Omental fat pad (tissue), 4 donors: ENCODE measurements around the gene SRGN. TPM values are rescaled to one million over a fixed set of nuclear protein-coding genes. Genes with fewer than 3 reads are reported as not detected.

ENCODE experiments used
- ATAC-seq: fragments of 150-250 bp; one replicate; pipeline ENCODE4 v1.9.1; 2016; ENCODE audit warnings: mild to moderate bottlenecking, moderate library complexity; ENCODE audit not compliant: low FRiP score
- DNase-seq: peaks from one replicate; pipeline ENCODE4 v3.0.0-alpha.2; 2019; ENCODE audit warnings: low spot score
- total RNA-seq, 4 donors: library from RNA; depleted of rRNA; stranded (reverse); fragments of >200 nt; gene quantifications; one replicate each; pipeline ENCODE4 v1.1.0, GENCODE V29; 2016
- TF ChIP-seq, protein P1 (sequence below), 3 donors: fragments of 450-650 bp; IDR thresholded peaks; one replicate each; pipeline ENCODE4 v1.5.1; 2016 to 2017; ENCODE audit warnings: antibody characterized with exemption in 3 of 3, mild to moderate bottlenecking in 3 of 3, moderate library complexity in 2 of 3

SRGN gene
- total RNA-seq, 4 donors from 2014 or later, result 289 to 481 (median 419) TPM

DNA sequence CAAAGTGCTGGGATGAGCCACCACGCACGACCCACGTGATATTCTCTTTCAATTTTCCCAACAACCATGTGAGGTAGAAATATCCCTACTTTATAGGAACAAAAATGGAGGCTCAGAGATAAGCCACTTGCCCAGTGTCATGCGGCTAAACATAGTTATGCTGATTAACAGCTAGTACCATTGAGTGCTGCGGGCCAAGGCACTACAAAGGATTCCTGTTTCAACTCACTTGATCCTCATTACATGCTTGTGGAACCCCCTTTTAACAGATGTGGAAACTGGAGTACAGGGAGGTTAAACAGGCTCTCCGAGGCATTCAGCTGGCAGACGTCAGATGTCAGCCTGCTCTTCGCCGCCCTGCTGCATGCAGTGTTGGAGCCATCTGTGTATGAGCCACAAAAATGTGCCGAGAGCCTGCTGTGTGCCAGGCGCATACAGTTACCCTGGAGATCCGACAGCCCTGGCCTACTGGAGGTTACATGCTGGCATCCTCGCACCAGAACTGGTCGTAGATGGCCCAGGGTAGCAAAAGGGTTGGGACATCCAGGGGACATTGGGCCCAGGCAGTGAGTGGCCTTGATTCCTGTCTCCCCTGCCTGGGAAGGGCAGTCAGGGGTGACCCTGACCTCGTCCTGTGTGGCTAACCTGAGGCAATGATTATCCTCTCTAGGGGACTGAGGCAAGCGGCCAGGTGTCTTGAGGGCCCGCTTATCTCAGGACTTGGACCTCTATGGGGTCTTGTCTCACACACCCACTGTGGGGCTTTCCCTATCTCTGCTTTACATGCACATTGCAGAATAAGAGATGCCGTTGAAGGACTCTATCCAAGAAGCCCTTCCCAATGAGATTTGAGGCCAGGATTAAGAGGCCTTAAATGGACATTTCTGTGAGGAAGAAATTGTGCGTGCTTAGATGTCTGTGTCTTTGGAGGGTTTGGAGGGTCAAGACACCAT lies 18.5 kb upstream of the SRGN start:
- TF ChIP-seq, protein P1, sequence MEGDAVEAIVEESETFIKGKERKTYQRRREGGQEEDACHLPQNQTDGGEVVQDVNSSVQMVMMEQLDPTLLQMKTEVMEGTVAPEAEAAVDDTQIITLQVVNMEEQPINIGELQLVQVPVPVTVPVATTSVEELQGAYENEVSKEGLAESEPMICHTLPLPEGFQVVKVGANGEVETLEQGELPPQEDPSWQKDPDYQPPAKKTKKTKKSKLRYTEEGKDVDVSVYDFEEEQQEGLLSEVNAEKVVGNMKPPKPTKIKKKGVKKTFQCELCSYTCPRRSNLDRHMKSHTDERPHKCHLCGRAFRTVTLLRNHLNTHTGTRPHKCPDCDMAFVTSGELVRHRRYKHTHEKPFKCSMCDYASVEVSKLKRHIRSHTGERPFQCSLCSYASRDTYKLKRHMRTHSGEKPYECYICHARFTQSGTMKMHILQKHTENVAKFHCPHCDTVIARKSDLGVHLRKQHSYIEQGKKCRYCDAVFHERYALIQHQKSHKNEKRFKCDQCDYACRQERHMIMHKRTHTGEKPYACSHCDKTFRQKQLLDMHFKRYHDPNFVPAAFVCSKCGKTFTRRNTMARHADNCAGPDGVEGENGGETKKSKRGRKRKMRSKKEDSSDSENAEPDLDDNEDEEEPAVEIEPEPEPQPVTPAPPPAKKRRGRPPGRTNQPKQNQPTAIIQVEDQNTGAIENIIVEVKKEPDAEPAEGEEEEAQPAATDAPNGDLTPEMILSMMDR (IDR thresholded peaks at IDR 0.05), result no peak
- DNase-seq (no peak), ATAC-seq (no peak)

DNA sequence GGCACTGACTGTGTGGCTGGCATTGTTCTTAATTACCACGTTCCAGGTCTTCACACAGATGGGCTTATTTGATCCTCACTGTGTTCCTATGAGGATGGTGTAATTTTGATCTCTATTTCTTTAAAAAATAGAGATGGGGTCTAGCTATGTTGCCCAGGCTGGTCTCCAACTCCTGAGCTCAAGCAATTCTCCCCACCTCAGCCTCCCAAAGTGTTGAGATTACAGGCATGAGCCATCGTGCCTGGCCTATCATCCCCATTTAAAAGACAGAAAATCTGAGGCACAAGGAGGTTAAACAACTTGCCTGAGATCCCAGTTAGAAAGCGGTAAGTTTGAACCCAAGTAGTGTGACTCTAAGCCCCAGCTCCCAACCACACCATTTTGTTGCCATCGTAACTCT lies 17.0 kb upstream of the SRGN start:
- ATAC-seq (no peak), DNase-seq (no peak)
- TF ChIP-seq, protein P1 (IDR thresholded peaks at IDR 0.05), result no peak

DNA sequence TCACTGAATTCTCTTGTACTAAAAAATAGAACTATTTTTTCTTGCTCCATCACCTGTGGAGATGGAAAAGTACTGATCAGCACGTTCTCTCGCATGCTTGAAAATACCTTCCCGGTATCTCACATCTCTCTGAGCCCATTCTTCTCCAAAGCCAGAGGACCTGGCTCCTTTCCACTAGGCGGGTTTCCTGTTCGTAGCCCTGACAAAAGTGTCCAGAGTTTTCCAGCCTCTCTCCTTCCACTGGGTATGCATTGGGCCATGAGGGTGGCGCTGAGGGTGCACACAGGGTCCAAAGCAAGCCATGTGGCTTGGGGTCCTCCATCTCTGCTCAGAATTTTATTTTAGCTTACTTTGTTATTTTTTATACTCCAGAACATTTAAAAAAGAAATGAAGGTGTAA lies 16.3 kb upstream of the SRGN start:
- no peak for ATAC-seq

DNA sequence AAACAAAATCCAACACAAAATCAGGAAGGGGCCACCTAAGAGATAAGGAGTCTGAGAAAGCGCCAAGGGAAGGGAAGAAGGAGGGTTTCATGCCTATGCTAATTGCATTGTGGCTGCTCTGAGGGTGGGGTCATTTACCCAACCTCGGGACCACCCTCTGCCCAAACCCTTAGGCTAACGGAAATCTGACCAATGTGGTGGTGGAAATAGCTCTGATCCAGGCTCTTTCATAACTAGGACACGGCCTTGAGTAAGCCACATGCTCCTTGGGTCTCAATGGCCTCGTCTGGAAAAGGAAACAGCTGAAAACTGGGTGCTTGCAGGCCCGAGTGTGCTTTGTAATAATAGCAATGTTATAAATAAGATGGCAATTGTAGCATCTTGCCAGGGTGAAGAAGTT lies 14.9 kb upstream of the SRGN start:
- DNase-seq, result no peak
- ATAC-seq, result no peak

More for the DNA sequence above, 16.3 kb upstream of the SRGN start:
- TF ChIP-seq, protein P1 (IDR thresholded peaks at IDR 0.05), result no peak
- DNase-seq, result no peak

DNA sequence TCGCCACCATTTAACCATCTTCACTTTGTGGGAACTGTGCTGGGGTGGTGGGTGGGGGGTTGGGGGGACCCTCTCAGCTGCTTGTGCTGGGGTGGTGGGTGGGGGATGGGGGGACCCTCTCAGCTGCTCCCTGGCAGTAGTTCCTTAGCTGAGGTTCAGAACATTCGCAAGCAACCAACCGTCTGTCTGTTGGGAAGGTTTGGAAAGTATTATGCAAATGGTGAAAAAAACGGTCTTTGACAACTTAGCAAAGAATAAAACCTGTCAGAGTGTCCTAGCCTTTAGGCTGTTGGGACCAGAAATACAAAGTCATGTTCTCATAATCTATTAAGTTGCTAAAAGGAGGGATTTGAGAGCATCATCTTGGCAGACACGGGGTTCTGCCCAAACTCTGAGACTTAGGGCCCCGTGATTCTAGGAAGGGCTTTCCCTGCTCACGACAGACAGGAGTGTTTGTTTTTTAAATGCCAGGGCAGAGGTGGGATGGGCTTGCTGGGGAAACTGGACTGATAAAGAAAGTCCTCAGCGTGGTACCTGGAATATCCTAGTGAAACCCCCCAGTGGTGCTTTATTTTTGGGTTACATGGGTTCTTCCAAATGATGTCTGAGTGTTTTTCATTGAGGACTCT lies 14.1 kb upstream of the SRGN start:
- no peak for ATAC-seq
- DNase-seq, result no peak

More for the DNA sequence above, 14.9 kb upstream of the SRGN start:
- TF ChIP-seq, protein P1 (IDR thresholded peaks at IDR 0.05), result no peak

DNA sequence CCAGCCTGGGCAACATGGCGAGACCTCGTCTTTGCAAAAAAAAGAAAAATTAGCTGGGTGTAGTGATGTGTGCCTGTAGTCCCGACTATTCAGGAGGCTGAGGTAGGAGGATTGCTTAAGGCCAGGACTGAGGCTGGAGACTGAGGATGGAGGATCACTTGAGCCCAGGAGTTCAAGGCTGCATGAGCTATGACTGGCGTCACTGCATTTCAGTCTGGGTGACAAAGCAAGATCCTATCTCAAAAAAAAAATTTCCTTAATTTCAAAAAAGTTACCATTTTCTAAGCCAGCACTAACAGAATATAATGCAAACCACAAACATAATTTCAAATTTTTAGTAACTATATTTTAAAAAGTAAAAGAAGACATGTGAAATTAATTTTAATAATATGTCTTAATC lies 13.4 kb upstream of the SRGN start:
- ATAC-seq, result no peak
- DNase-seq, result no peak
- TF ChIP-seq, protein P1 (IDR thresholded peaks at IDR 0.05), result no peak

More for the DNA sequence above, 14.1 kb upstream of the SRGN start:
- TF ChIP-seq, protein P1 (IDR thresholded peaks at IDR 0.05), result no peak
